Smooth muscle cell of the brain vasculature (primary cell): Measurements from ENCODE around the gene NBPF20.
"Not testable (repeated sequence)": the region's sequence is repeated elsewhere in the genome, so short reads cannot be mapped to it uniquely, and the experiment has no call there.

Experiments
- DNase-seq: peaks from one replicate; pipeline ENCODE4 v3.0.0-alpha.2; 2012; ENCODE audit warnings: low read depth, low spot score

NBPF20 gene

GRCh38 chr1:145424612-145425435 is 579 bp downstream of the NBPF20 start:
- DNase-seq, result not testable (repeated sequence)

GRCh38 chr1:145415149-145415548 is 10.3 kb downstream of the NBPF20 start:
- DNase-seq, result not testable (repeated sequence)

GRCh38 chr1:145407266-145407665 is 18.1 kb downstream of the NBPF20 start:
- DNase-seq, result not testable (repeated sequence)

- DNase-seq, result not testable (repeated sequence)
Measured at GRCh38 chr1:145404949-145405348, 20.5 kb downstream of the NBPF20 start.

- not testable (repeated sequence) for DNase-seq
Measured at GRCh38 chr1:145400701-145401100, 24.7 kb downstream of the NBPF20 start.
